Upper lobe of left lung (tissue), 4 donors: ENCODE measurements around the gene KCNH1.

Source experiments
- CTCF ChIP-seq, 6 experiments: fragments of 450-650 bp in 4 of 6; fragments of 200-600 bp in 2 of 6; sonication (generic) in 2 of 6; IDR thresholded peaks; one replicate each; pipeline ENCODE4 v1.5.1; 2016 to 2019; ENCODE audit warnings: antibody characterized with exemption in 6 of 6
- EP300 ChIP-seq, 4 donors: sonication (generic); formaldehyde crosslinking; IDR thresholded peaks; one replicate each; pipeline ENCODE4 v1.5.1; 2017; ENCODE audit warnings: antibody characterized with exemption in 4 of 4, control low read depth in 2 of 4
- POLR2AphosphoS5 ChIP-seq, 2 donors: sonication (generic); formaldehyde crosslinking; IDR thresholded peaks; one replicate each; pipeline ENCODE4 v1.5.1; 2017; ENCODE audit warnings: antibody characterized with exemption in 2 of 2

DNA sequence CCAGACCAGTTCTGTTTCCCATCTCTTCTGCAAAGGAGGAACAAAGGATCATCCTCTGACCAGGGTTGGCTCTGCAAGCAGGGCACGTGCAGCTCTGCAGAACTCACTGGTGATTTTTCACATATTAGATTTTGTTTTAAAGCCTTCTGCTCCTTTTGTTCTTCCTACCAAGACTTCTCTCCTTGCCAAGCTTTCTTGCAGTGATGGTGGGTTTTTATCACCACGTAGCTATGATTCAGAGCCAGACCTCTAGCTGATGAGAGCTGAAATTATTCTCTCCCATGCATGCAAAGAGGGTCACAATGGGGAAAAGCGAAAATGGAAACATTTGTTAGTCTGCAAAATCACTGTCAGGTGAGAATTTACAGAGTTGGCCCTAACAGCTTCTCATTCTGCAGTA, 225.2 kb downstream of the KCNH1 start:
- no peak for TF ChIP-seq POLR2AphosphoS5 (IDR thresholded peaks at IDR 0.05)
- no peak for TF ChIP-seq CTCF (IDR thresholded peaks at IDR 0.05)
- no peak for TF ChIP-seq EP300 (IDR thresholded peaks at IDR 0.05)
